GM10266 (cell line): ENCODE results near the gene FAM222B.

Experiments
- DNase-seq: peaks from one replicate; pipeline ENCODE4 v3.0.0; 2012; ENCODE audit errors: extremely low spot score
- CTCF ChIP-seq: IDR thresholded peaks from 2 replicates; pipeline ENCODE4 v1.5.1; 2012; ENCODE audit warnings: mild to moderate bottlenecking, low read depth; ENCODE audit not compliant: control insufficient read depth, insufficient read depth; ENCODE audit errors: missing control alignments

FAM222B gene

GRCh38 chr17:28842282-28843012 is at the start of gene FAM222B:
Gene FAM222B (minus strand): TSS chr17:28842790. CDS start chr17:28766667, 76,123 bp downstream.
- TF ChIP-seq CTCF: no peak
- DNase-seq: peak; percentile 95

- TF ChIP-seq CTCF: no peak
Measured at GRCh38 chr17:28892024-28892423, 49.4 kb upstream of the FAM222B start.

GRCh38 chr17:28891201-28891600 is 48.6 kb upstream of the FAM222B start:
- TF ChIP-seq CTCF: no peak
- DNase-seq: no peak

More at GRCh38 chr17:28892024-28892423, 49.4 kb upstream of the FAM222B start:
- no peak for DNase-seq

GRCh38 chr17:28889996-28890395 is 47.4 kb upstream of the FAM222B start:
- no peak for DNase-seq
- no peak for TF ChIP-seq CTCF

- TF ChIP-seq CTCF: no peak
- no peak for DNase-seq
Measured at GRCh38 chr17:28888832-28889231, 46.2 kb upstream of the FAM222B start.

- TF ChIP-seq CTCF: no peak
- DNase-seq: no peak
Measured at GRCh38 chr17:28887871-28888471, 45.4 kb upstream of the FAM222B start.

GRCh38 chr17:28885951-28886350 is 43.4 kb upstream of the FAM222B start:
- no peak for DNase-seq
- no peak for TF ChIP-seq CTCF
